ENCODE measurements around the gene ALPG. TPM values are rescaled to one million over a fixed set of nuclear protein-coding genes. Genes with fewer than 3 reads are reported as not detected.
"Not testable (repeated sequence)": the region's sequence is repeated elsewhere in the genome, so short reads cannot be mapped to it uniquely, and the experiment has no call there.

ALPG gene
- total and polyA plus RNA-seq, 9 of the 15 experiments (the other 6 are each of a cell fraction or from before 2014, with no cell fraction given): not detected

- H3K9me3 ChIP-seq (replicated peaks; ENCODE audit: control insufficient read depth, insufficient read depth, low read depth, low read length); ATAC-seq; H3K36me3 ChIP-seq (ENCODE audit: control insufficient read depth, insufficient read depth, low read length); H3K4me1 ChIP-seq (replicated peaks in 1 of 2; ENCODE audit: control insufficient read depth in 2 of 2, insufficient read depth in 2 of 2, low read length in 2 of 2); DNase-seq (ENCODE audit: extremely low read depth in 1 of 4, low spot score in 3 of 4); in situ Hi-C loops (cut with MboI); FAIRE-seq; H2AFZ ChIP-seq (ENCODE audit: low read depth, low read length); BruUV-seq (replicated peaks); H3K9ac ChIP-seq (ENCODE audit: insufficient read depth in 1 of 2, low read depth in 2 of 2, low read length in 2 of 2); intact Hi-C loops (cut with micrococcal nuclease); H3K27ac ChIP-seq (ENCODE audit: extremely low read depth, low read depth, low read length); CTCF ChIA-PET (ENCODE audit: low intra/inter-chr PET ratio); POLR2A ChIA-PET; H3K4me2 ChIP-seq (ENCODE audit: insufficient read depth, low read length); H3K4me3 ChIP-seq; H4K20me1 ChIP-seq (replicated peaks; ENCODE audit: control insufficient read depth, insufficient read depth, low read length); H3K9me1 ChIP-seq (ENCODE audit: control insufficient read depth, insufficient read depth, low read length); H3K79me2 ChIP-seq (ENCODE audit: control insufficient read depth, insufficient read depth, low read length): not testable (repeated sequence)
- H3K27me3 ChIP-seq (ENCODE audit: control insufficient read depth in 2 of 2, insufficient read depth in 2 of 2, low read length in 2 of 2): peaks cover 0 to 17% of the 10 kb centered on the region in 2 experiments; a peak in 3 of 5 replicates
- no CpG with 5 or more reads among the region's 12 CpGs for WGBS (ENCODE audit: insufficient coverage, low coverage, missing lambda C conversion rate)
Measured at GRCh38 chr2:232370007-232370406, 36.6 kb upstream of the ALPG start.

- DNase-seq (ENCODE audit: extremely low read depth in 1 of 4, low spot score in 3 of 4): no peak
- H3K27ac ChIP-seq (ENCODE audit: extremely low read depth, low read depth, low read length): no peak overlapping the region
- ChIA-PET POLR2A (interaction anchor here (0.9 kb wide), 1 partner anchor 472 kb away, joined by 7 read pairs; no protein-coding TSS in a partner anchor), CTCF (ENCODE audit: low intra/inter-chr PET ratio) (no interaction called here)
- intact Hi-C loops (cut with micrococcal nuclease) (no loop called here), in situ Hi-C loops (cut with MboI) (no loop called here)
- no peaks in the 10 kb centered on the region for H3K36me3 ChIP-seq (ENCODE audit: control insufficient read depth, insufficient read depth, low read length)
- H4K20me1 ChIP-seq (replicated peaks; ENCODE audit: control insufficient read depth, insufficient read depth, low read length): no peaks in the 10 kb centered on the region
- H3K4me1 ChIP-seq (replicated peaks in 1 of 2; ENCODE audit: control insufficient read depth in 2 of 2, insufficient read depth in 2 of 2, low read length in 2 of 2): no peaks in the 10 kb centered on the region
- ATAC-seq: no peak
- H3K9ac ChIP-seq (ENCODE audit: insufficient read depth in 1 of 2, low read depth in 2 of 2, low read length in 2 of 2): no peak overlapping the region
- BruUV-seq (replicated peaks): no TSS peak
- TF ChIP-seq CEBPB (tag; IDR thresholded peaks at IDR 0.05) (peak; percentile 64), SMARCB1 (IDR thresholded peaks at IDR 0.05; ENCODE audit: insufficient read length, low read depth) (no peak), CEBPG (CRISPR knock-in tag; IDR thresholded peaks at IDR 0.05) (no peak), CEBPG (tag; conservative IDR thresholded peaks at IDR 0.05 in 1 of 2, IDR thresholded peaks at IDR 0.05 in 1 of 2) (peak in 1 of 2 experiments; percentile 67; a peak in 1 of 4 replicates)
- H3K27me3 ChIP-seq (ENCODE audit: control insufficient read depth in 2 of 2, insufficient read depth in 2 of 2, low read length in 2 of 2): peaks cover 0 to 32% of the 10 kb centered on the region in 2 experiments; a peak in 3 of 5 replicates
- no peak for FAIRE-seq
- no peak overlapping the region for H2AFZ ChIP-seq (ENCODE audit: low read depth, low read length)
- WGBS (ENCODE audit: insufficient coverage, low coverage, missing lambda C conversion rate): 1% methylated on average over 18 of the region's 18 CpGs
- H3K4me2 ChIP-seq (ENCODE audit: insufficient read depth, low read length): no peak overlapping the region
- no peaks in the 10 kb centered on the region for H3K9me1 ChIP-seq (ENCODE audit: control insufficient read depth, insufficient read depth, low read length)
- H3K9me3 ChIP-seq (replicated peaks; ENCODE audit: control insufficient read depth, insufficient read depth, low read depth, low read length): no peaks in the 10 kb centered on the region
- H3K4me3 ChIP-seq: no peak overlapping the region
- no peaks in the 10 kb centered on the region for H3K79me2 ChIP-seq (ENCODE audit: control insufficient read depth, insufficient read depth, low read length)
Measured at GRCh38 chr2:232372231-232373208, 34.1 kb upstream of the ALPG start.
